ENCODE measurements around the gene IL17RC. TPM values are rescaled to one million over a fixed set of nuclear protein-coding genes. Genes with fewer than 3 reads are reported as not detected.
A peak's percentile ranks its signal among the peaks of the same experiment; 100 is the strongest.

Gene IL17RC
- total RNA-seq, 2 experiments from 2014 or later: 0.40 to 0.46 TPM

GRCh38 chr3:9969632-9970019 lies 52.7 kb downstream of the IL17RC start:
- H3K36me3 Mint-ChIP-seq: peaks cover 42% of the 10 kb centered on the region
- no peak overlapping the region for H3K27ac Mint-ChIP-seq

GRCh38 chr3:9970020-9970652 lies 53.2 kb downstream of the IL17RC start:
- no peaks in the 10 kb centered on the region for H3K4me1 Mint-ChIP-seq (ENCODE audit: low read depth)
- POLR2A ChIA-PET: no interaction called here
- no peaks in the 10 kb centered on the region for H3K9me3 Mint-ChIP-seq
- no peak overlapping the region for H3K27ac Mint-ChIP-seq
- H3K27me3 Mint-ChIP-seq: no peaks in the 10 kb centered on the region
- CTCF ChIA-PET: no interaction called here
- no peak overlapping the region for H3K4me3 Mint-ChIP-seq
- no peak for DNase-seq
- peaks cover 43% of the 10 kb centered on the region for H3K36me3 Mint-ChIP-seq
- intact Hi-C loops (cut with micrococcal nuclease): no loop called here

More at GRCh38 chr3:9969632-9970019, 52.7 kb downstream of the IL17RC start:
- Mint-ChIP-seq H3K4me1 (ENCODE audit: low read depth) (no peaks in the 10 kb centered on the region), H3K9me3 (no peaks in the 10 kb centered on the region), H3K4me3 (no peak overlapping the region), H3K27me3 (no peaks in the 10 kb centered on the region)
- intact Hi-C loops (cut with micrococcal nuclease): no loop called here
- no peak for DNase-seq
- ChIA-PET POLR2A (no interaction called here), CTCF (no interaction called here)

- POLR2A ChIA-PET: interaction anchor here (0.7 to 2.5 kb wide), 6 partner anchors 10 to 253 kb away, joined by 3 to 17 read pairs (median 4); partner anchors contain the start of genes CRELD1, EMC3 and PRRT3
- H3K27ac Mint-ChIP-seq: peak overlapping the region; percentile 64
- peak; percentile 69 for DNase-seq
- no peaks in the 10 kb centered on the region for H3K9me3 Mint-ChIP-seq
- peaks cover 30% of the 10 kb centered on the region for H3K36me3 Mint-ChIP-seq
- no peaks in the 10 kb centered on the region for H3K27me3 Mint-ChIP-seq
- H3K4me3 Mint-ChIP-seq: no peak overlapping the region
- H3K4me1 Mint-ChIP-seq (ENCODE audit: low read depth): peaks cover 26% of the 10 kb centered on the region
- intact Hi-C loops (cut with micrococcal nuclease): loop anchor here (1.0 to 2.0 kb wide), 2 partner anchors 9 to 50 kb away; partner anchors contain the start of genes EMC3 and FANCD2
- CTCF ChIA-PET: interaction anchor here (0.6 to 3.0 kb wide), 4 partner anchors 10 to 195 kb away, joined by 3 to 10 read pairs (median 6); partner anchors contain the start of genes CRELD1 and EMC3
Measured at GRCh38 chr3:9976721-9977709, 60.1 kb downstream of the IL17RC start.

GRCh38 chr3:9978710-9979305 lies 61.9 kb downstream of the IL17RC start:
- POLR2A ChIA-PET: no interaction called here
- intact Hi-C loops (cut with micrococcal nuclease): no loop called here
- peaks cover 24% of the 10 kb centered on the region for H3K36me3 Mint-ChIP-seq
- H3K4me1 Mint-ChIP-seq (ENCODE audit: low read depth): peaks cover 33% of the 10 kb centered on the region
- no peaks in the 10 kb centered on the region for H3K27me3 Mint-ChIP-seq
- H3K27ac Mint-ChIP-seq: peak overlapping the region; percentile 44
- DNase-seq: no peak
- H3K4me3 Mint-ChIP-seq: no peak overlapping the region
- no peaks in the 10 kb centered on the region for H3K9me3 Mint-ChIP-seq
- CTCF ChIA-PET: no interaction called here

GRCh38 chr3:9980251-9980650 lies 63.4 kb downstream of the IL17RC start:
- CTCF ChIA-PET: interaction anchor here (0.6 kb wide), 1 partner anchor 102 kb away, joined by 3 read pairs; no protein-coding TSS in a partner anchor
- POLR2A ChIA-PET: no interaction called here
- Mint-ChIP-seq H3K9me3 (no peaks in the 10 kb centered on the region), H3K27me3 (no peaks in the 10 kb centered on the region), H3K4me3 (no peak overlapping the region), H3K4me1 (ENCODE audit: low read depth) (peaks cover 37% of the 10 kb centered on the region), H3K36me3 (peaks cover 18% of the 10 kb centered on the region), H3K27ac (no peak overlapping the region)
- no peak for DNase-seq
- intact Hi-C loops (cut with micrococcal nuclease): loop anchor here (10.0 kb wide), 1 partner anchor 245 kb away; no protein-coding TSS in a partner anchor

Other genes with a start within 250 kb of the IL17RC start
- not detected for gene CPNE9, start 213.3 kb upstream of the IL17RC start, total RNA-seq
- 10 to 100 TPM; 25.0 to 27.3 TPM for gene BRPF1, start 185.4 kb upstream of the IL17RC start, total RNA-seq
- gene OGG1, start 167.1 kb upstream of the IL17RC start, total RNA-seq: 10 to 100 TPM; 35.7 to 36.5 TPM
- gene CAMK1, start 147.2 kb upstream of the IL17RC start, total RNA-seq: 10 to 100 TPM; 48.2 to 51.9 TPM
- gene TADA3, start 124.6 kb upstream of the IL17RC start, total RNA-seq: 10 to 100 TPM; 86.9 to 92.1 TPM
- gene ARPC4, start 124.0 kb upstream of the IL17RC start, total RNA-seq: 100 to 1,000 TPM; 237 to 240 TPM
- 10 to 100 TPM; 49.6 to 49.7 TPM for gene TTLL3, start 106.8 kb upstream of the IL17RC start, total RNA-seq
- gene RPUSD3, start 73.1 kb upstream of the IL17RC start, total RNA-seq: 10 to 100 TPM; 79.0 to 80.8 TPM
- gene CIDEC, start 36.8 kb upstream of the IL17RC start, total RNA-seq: not detected
- gene JAGN1, start 26.5 kb upstream of the IL17RC start, total RNA-seq: 10 to 100 TPM; 25.0 to 27.8 TPM
- 1 to 10 TPM; 1.8 to 1.9 TPM for gene IL17RE, start 14.2 kb upstream of the IL17RC start, total RNA-seq
- gene CRELD1, start 16.7 kb downstream of the IL17RC start, total RNA-seq: 10 to 100 TPM; 14.1 to 16.1 TPM
- gene PRRT3, start 35.3 kb downstream of the IL17RC start, total RNA-seq: 1 to 10 TPM; 7.8 to 8.2 TPM
- 10 to 100 TPM; 35.8 to 39.8 TPM for gene EMC3, start 69.7 kb downstream of the IL17RC start, total RNA-seq
- gene FANCD2, start 109.3 kb downstream of the IL17RC start, total RNA-seq: 10 to 100 TPM; 83.9 to 89.4 TPM
- not detected for gene FANCD2OS, start 191.2 kb downstream of the IL17RC start, total RNA-seq
- gene BRK1, start 198.6 kb downstream of the IL17RC start, total RNA-seq: 10 to 100 TPM; 70.3 to 76.1 TPM
- 10 to 100 TPM; 47.0 to 51.3 TPM for gene VHL, start 224.7 kb downstream of the IL17RC start, total RNA-seq
- 1 to 10 TPM; 7.3 to 8.3 TPM for gene IRAK2, start 247.8 kb downstream of the IL17RC start, total RNA-seq

Data from activated CD4-positive, alpha-beta memory T cell treated with anti-CD3 and anti-CD28 coated beads for 36 hours (primary cell).